22Rv1 (cell line): Measurements from ENCODE around the gene SCAPER.

Experiments
- ZFX ChIP-seq: fragments of 450-650 bp; IDR thresholded peaks from 2 replicates; pipeline ENCODE4 v1.6.1; 2017; ENCODE audit warnings: antibody characterized with exemption, borderline replicate concordance
- TF ChIP-seq, protein P1 (sequence below): fragments of 450-650 bp; IDR thresholded peaks from 2 replicates; pipeline ENCODE4 v1.5.1; 2017; ENCODE audit warnings: mild to moderate bottlenecking

DNA sequence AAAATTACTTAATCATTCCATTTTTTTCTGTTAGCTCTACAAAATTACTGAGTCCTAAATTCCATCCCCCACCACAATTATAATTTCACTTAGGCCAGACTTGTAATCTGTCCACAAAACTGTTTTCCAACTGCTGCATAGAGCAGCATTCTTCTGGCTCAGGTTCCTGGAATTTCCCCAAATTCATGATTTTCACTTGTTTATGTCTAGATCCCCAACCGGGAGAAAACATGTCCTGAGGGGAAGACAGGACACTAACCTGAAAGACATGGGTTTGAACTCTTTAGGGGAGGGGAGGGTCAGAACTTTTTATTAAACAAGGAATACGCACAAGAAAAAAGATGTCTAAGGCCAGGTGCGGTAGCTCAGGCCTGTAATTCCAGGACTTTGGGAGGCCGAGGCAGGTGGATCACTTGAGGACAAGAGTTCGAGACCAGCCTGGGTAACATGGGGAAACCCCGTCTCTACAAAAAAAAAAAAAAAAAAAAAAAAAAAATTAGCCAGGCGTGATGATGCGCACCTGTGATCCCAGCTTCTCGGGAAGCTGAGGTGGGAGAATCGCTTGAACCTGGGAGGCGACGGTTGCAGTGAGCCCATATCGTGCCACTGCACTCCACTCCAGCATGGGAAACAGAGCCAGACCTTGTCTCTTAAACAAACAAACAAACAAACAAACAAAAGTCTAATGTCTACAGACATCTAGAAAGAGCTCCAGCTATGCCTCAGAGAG, 595.4 kb downstream of the SCAPER start:
- TF ChIP-seq, protein P1, sequence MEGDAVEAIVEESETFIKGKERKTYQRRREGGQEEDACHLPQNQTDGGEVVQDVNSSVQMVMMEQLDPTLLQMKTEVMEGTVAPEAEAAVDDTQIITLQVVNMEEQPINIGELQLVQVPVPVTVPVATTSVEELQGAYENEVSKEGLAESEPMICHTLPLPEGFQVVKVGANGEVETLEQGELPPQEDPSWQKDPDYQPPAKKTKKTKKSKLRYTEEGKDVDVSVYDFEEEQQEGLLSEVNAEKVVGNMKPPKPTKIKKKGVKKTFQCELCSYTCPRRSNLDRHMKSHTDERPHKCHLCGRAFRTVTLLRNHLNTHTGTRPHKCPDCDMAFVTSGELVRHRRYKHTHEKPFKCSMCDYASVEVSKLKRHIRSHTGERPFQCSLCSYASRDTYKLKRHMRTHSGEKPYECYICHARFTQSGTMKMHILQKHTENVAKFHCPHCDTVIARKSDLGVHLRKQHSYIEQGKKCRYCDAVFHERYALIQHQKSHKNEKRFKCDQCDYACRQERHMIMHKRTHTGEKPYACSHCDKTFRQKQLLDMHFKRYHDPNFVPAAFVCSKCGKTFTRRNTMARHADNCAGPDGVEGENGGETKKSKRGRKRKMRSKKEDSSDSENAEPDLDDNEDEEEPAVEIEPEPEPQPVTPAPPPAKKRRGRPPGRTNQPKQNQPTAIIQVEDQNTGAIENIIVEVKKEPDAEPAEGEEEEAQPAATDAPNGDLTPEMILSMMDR, result no peak
- TF ChIP-seq ZFX, result no peak
